Measurements from ENCODE around the gene MT4.
"Not testable (repeated sequence)": the region's sequence is repeated elsewhere in the genome, so short reads cannot be mapped to it uniquely, and the experiment has no call there.

MT4 gene

GRCh38 chr16:56576585-56577299 lies 11.9 kb downstream of the MT4 start:
- TF ChIP-seq, protein P1, sequence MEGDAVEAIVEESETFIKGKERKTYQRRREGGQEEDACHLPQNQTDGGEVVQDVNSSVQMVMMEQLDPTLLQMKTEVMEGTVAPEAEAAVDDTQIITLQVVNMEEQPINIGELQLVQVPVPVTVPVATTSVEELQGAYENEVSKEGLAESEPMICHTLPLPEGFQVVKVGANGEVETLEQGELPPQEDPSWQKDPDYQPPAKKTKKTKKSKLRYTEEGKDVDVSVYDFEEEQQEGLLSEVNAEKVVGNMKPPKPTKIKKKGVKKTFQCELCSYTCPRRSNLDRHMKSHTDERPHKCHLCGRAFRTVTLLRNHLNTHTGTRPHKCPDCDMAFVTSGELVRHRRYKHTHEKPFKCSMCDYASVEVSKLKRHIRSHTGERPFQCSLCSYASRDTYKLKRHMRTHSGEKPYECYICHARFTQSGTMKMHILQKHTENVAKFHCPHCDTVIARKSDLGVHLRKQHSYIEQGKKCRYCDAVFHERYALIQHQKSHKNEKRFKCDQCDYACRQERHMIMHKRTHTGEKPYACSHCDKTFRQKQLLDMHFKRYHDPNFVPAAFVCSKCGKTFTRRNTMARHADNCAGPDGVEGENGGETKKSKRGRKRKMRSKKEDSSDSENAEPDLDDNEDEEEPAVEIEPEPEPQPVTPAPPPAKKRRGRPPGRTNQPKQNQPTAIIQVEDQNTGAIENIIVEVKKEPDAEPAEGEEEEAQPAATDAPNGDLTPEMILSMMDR (conservative IDR thresholded peaks at IDR 0.05; ENCODE audit: low read depth, low read length) = peak; percentile 92
- peak; percentile 78 for DNase-seq (ENCODE audit: low read depth)
- no peak overlapping the region for H3K4me3 ChIP-seq (ENCODE audit: low read depth, low read length)

GRCh38 chr16:56577300-56577625 lies 12.4 kb downstream of the MT4 start:
- DNase-seq (ENCODE audit: low read depth) = no peak
- H3K4me3 ChIP-seq (ENCODE audit: low read depth, low read length) = no peak overlapping the region
- TF ChIP-seq, protein P1 (conservative IDR thresholded peaks at IDR 0.05; ENCODE audit: low read depth, low read length) = no peak

DNA sequence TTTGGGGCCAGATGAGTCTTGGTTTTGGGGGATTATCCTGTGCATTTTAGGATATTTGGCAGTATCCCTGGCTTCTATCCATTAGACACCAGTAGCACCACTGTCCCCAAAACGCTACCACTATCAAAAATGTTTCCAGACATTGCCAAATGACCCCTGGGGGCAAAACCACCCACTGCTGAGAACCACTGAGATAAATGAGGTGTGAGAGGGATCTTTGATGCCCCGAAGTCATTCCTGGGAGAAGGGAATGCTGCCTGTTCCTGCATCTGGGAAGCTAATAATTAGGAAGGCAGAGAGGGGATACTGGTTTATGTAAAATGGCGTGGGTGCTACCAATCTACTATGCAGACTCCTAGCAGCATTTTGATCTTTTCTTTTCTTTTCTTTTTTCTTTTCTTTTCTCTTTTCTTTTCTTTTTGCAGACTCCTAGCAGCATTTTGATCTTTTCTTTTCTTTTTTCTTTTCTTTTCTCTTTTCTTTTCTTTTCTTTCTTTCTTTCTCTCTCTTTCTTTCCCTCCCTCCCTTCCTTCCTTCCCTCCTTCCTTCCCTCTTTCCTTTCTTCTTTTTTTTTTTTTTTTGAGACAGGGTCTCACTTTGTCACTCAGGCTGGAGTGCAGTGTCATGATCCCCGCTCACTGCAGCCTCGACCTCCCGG lies 15.6 kb downstream of the MT4 start:
- H3K4me3 ChIP-seq (ENCODE audit: low read depth, low read length) = no peak overlapping the region
- DNase-seq (ENCODE audit: low read depth) = no peak
- TF ChIP-seq, protein P1 (conservative IDR thresholded peaks at IDR 0.05; ENCODE audit: low read depth, low read length) = no peak

DNA sequence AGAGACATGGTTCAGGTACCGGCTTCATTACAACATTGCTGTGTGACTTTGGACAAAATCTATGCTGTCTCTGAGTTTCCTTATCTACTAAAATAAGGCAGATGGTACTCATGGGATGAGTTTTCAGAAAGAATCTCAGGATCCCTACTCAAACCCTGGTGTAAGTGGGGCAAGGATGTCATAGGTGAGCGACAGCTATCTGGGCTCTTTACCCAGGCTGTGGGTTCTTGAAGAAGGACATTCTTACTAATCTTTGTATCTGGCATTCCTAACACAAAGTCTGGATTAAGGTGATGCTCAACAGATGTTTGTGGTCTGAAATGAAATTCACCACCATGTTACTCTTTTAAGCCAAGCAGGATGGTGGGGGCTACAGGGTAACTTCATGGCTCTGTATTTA lies 18.0 kb downstream of the MT4 start:
- DNase-seq (ENCODE audit: low read depth); H3K4me3 ChIP-seq (ENCODE audit: low read depth, low read length): not testable (repeated sequence)

DNA sequence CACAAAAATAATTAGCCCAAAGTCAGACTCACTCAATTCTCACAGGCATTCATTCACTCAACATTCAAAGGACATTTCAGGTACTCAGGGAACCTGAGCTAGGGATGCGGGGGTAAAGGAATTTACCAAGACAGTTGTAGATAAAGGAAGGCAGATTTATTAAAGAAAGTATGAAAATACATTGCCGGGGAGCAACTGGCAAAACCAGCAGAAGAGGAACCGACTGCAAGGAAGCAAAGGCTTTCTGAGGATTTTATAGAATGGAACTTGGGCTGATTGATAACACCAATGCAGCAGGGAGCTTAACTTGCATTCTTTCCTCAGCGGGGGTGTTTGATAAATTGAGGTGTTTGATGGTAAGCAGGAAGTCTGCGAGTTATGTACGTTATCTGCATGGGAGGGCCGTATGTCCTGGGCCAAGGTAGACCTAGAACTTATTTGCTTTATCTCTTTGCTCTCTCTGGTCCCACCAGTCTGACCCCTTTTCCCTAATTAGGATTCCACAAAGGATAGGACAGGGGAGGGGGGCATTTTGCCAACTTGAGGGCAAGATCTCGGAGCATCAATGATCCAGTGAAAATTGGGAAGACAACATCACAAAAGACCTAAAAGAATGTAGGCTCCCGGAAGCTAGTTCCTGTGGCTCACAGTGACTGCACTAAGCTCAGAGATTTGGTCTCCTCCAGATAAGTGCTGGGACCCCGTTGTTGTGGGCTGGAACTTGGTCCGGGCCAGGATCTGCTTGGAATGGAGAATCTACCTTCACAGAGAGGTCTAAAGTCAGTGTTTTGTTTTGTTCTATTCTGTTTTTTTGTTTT lies 18.7 kb downstream of the MT4 start:
- TF ChIP-seq, protein P1 (conservative IDR thresholded peaks at IDR 0.05; ENCODE audit: low read depth, low read length) = no peak
- no peak overlapping the region for H3K4me3 ChIP-seq (ENCODE audit: low read depth, low read length)
- no peak for DNase-seq (ENCODE audit: low read depth)

DNA sequence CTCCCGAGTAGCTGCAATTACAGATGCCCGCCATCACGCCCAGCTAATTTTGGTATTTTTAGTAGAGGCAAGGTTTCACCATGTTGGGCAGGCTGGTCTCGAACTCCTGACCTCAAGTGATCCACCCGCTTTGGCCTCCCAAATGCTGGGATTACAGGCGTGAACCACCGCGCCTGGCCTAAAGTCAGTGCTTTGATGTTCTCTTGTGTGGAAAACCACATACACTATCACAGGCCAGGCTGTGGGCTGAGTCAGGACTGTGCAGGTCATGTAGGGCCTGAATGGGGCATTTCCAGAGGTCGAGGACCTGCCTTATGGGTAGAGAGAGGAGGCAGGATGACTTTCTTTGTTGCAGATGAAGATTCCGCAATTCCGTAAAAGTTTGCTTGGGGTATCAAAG lies 19.4 kb downstream of the MT4 start:
- DNase-seq (ENCODE audit: low read depth) = no peak
- H3K4me3 ChIP-seq (ENCODE audit: low read depth, low read length) = no peak overlapping the region
- TF ChIP-seq, protein P1 (conservative IDR thresholded peaks at IDR 0.05; ENCODE audit: low read depth, low read length) = no peak

GRCh38 chr16:56588781-56589140 lies 23.9 kb downstream of the MT4 start:
- H3K4me3 ChIP-seq (ENCODE audit: low read depth, low read length) = peak overlapping the region; percentile 42
- TF ChIP-seq, protein P1 (conservative IDR thresholded peaks at IDR 0.05; ENCODE audit: low read depth, low read length) = no peak
- no peak for DNase-seq (ENCODE audit: low read depth)

Data from choroid plexus epithelial cell (primary cell).